ENCODE data around the gene MXRA7. TPM values are rescaled to one million over a fixed set of nuclear protein-coding genes. Genes with fewer than 3 reads are reported as not detected.
"Not testable (repeated sequence)": the region's sequence is repeated elsewhere in the genome, so short reads cannot be mapped to it uniquely, and the experiment has no call there.

The MXRA7 gene, protein sequence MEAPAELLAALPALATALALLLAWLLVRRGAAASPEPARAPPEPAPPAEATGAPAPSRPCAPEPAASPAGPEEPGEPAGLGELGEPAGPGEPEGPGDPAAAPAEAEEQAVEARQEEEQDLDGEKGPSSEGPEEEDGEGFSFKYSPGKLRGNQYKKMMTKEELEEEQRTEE
- total RNA-seq: 185 TPM

DNA sequence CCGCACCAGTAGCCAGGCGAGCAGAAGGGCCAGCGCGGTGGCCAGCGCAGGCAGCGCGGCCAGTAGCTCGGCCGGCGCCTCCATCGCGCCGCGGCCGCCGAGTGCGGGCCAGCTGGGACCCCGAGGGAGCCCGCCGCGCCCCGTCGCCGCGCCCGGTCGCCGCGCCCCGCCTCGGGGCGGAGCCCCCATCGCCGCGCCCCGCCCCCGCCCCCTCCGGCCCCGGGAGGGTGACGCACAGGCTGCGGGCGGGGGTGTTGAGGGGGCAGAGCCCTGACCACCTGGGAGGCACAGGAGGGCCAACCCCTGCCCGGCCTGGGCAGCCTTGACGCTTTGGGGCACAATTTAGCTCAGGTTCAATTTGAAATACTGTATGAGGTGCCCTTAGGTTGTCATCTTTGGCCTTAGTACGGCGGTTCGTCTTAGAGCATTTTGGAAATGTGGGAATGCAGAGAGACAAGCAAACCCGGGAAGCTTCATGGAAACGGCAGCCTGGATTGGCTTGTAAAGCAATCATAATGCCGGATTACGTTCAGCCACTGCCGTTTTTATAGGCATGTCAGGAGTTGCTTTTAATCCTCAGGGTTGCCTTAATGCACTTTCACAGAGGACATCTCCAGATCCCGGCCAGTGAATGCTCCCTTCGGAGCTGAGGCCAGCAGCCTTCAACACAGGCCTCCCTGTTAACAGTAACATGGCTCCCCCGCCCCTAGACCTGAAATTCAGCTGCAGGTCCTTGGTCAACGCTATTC, at the start of gene MXRA7:
TSS of gene MXRA7 (minus strand) at position 103 of the 749 bp plus-strand sequence. CDS start at position 84, 19 bp downstream.
- DNase-seq (ENCODE audit: low spot score) (peak; percentile 86), ATAC-seq (peak; percentile 72)
- intact Hi-C loops (cut with DNase I): no loop called here

DNA sequence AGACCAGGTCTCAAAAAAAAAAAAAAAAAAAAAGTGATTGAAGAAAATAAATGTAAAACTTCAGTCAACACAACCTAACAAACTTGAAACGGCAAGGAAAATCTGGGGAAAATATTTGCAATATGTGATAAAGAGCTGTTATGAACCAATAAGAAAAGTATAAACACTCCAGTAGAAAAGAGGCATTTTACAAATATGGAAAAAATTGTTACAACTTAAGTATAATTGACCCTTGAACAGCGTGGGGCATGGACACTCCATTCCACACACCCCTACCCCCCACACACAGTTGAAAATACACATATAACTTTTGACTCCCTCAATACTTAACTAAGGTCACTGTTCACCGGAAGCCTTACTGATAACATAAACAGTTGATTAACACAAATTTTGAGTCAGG, 47.8 kb upstream of the MXRA7 start:
- intact Hi-C loops (cut with DNase I): no loop called here
- no peak for DNase-seq (ENCODE audit: low spot score)
- ATAC-seq: no peak

DNA sequence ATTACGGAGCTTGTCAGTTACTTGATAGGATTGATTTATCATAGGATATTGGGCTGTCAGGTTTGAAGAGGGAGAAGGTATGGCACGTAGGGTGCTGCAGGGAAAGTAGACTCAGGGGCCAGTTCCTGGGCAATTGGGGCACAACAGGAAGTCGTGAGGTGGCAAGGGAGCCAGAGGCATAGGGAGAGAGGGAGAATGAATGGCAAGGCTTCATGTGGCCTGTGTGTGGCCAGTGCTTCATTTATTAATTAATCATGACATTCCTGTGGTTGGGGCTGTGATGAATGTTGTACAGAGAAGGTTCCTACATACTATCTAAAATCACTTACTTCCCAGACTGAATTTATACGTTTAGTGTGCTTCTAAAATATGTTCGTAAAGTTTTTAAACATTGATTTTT, 46.5 kb upstream of the MXRA7 start:
- intact Hi-C loops (cut with DNase I): no loop called here
- ATAC-seq (no peak), DNase-seq (ENCODE audit: low spot score) (no peak)

DNA sequence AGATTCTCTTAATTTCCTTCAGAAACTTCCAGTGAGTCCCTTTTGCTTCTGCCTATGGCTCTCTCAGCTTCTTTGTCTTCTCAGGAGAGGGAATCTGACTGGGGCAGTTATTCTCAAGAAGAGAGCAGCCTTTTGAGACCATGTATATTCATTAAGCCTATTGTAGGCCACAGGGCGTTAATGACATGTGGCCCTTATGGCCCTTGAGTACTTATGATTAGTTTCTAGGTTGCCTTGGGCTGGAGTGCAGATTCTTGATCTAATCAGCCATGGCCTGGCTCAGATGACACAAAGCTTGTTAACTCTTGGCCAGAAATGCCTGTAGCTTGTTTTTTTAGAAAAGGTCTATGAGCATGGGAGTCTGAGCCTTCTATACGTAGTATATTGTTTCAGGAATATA, 44.5 kb upstream of the MXRA7 start:
- intact Hi-C loops (cut with DNase I): no loop called here
- ATAC-seq (no peak), DNase-seq (ENCODE audit: low spot score) (no peak)

DNA sequence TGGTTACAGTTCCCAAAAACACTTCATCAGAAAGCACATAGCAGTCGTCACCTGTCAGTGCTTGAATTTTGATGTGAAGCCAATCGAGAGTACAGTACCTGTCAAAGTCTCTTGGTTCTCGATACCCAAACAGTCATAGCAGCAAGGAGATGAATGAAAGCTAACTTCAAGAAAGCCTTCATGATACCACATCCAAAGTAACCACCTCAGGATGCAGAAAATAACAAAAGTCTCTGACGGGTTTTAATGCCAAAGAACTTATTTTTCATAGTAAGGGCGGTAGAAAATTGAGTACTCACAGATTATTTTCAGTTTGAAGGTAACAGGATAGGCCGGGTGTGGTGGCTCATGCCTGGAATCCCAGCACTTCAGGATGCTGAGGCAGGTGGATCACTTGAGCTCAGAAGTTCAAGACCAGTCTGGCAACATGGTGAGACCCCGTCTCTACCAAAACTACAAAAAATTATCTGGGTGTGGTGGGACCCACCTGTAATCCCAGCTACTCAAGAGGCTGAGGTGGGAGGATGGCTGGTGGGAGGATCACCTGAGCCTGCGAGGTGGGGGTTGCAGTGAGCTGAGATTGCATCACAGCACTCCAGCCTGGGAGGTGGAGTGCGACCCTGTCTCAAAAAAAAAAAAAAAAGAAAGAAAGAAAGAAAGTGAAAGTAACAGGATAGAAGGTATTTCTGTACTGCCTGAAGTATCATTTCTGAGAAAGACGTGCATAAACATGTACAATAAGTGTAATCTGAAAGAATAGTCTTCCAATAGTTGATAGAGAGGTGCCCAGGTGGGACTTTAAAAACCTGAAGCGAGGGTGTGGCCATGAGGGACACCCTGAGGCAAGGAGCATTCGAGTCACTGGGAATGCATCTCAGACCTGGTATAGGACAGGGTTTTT, 42.5 kb upstream of the MXRA7 start:
- DNase-seq (ENCODE audit: low spot score) (no peak), ATAC-seq (no peak)
- intact Hi-C loops (cut with DNase I): no loop called here

DNA sequence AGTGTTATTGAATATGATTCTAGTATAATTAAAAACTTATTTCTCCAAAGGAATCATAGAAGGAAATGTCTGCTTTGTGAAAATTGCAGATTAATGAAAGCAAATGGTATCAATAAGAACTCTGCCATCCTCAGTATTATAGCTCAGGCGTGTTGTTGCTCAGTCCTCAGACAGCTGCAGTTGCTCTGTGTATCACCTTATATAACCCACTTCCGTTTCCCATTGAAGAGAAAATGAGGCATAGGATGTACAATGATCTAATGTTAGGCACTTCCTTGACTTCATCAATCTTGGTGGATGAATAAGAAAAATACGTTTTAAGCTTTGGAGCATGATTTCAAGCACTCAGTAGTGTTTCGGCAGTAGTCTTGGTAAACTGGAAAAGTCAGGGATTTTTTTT, 41.2 kb upstream of the MXRA7 start:
- no peak for DNase-seq (ENCODE audit: low spot score)
- intact Hi-C loops (cut with DNase I): no loop called here
- no peak for ATAC-seq

DNA sequence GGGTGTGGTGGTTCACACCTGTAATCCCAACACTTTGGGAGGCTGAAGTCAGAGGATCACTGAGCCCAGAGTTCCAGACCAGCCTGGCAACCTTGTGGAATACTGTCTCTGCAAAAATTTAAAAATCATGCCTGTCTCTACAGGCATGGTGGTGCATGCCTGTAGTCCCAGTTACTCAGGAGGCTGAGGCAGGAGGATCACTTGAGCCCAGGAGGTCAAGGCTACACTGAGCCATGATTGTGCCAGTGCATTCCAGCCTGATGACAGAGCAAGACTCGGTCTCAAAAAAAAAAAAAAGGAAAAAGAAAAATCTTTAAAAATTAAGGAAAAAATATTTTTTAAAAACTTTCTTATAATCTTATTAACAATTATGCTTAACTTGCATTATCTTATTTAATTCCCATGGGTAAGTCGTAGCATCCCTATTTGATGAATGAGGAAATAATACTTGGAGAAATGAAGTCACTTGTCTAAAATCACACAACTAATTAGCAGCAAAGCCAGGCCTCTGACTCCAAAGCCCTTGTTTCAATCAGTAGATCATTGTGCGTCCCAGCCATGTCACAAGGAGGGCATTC, 40.7 kb upstream of the MXRA7 start:
- DNase-seq (ENCODE audit: low spot score) (no peak), ATAC-seq (no peak)
- intact Hi-C loops (cut with DNase I): no loop called here

DNA sequence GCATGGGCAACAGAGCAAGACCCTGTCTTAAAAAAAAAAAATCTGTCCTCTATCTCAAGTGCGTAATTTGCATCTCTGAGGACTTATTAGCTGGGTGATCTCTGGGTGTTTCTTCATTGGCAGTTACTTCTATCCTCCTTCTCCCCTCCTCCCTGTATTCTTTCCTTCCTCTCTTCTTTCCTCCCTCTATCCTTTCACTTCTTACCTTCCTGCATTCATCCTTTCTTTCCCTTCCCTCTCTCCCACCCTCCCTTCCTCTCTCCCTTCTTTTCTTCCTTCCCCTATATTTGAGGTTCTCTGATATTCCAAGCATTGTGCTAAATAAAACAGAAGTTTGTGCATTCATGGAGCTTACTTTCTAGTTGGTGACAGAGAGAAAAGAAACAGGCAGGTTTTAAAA, 37.9 kb upstream of the MXRA7 start:
- ATAC-seq (no peak), DNase-seq (ENCODE audit: low spot score) (no peak)
- intact Hi-C loops (cut with DNase I): no loop called here

DNA sequence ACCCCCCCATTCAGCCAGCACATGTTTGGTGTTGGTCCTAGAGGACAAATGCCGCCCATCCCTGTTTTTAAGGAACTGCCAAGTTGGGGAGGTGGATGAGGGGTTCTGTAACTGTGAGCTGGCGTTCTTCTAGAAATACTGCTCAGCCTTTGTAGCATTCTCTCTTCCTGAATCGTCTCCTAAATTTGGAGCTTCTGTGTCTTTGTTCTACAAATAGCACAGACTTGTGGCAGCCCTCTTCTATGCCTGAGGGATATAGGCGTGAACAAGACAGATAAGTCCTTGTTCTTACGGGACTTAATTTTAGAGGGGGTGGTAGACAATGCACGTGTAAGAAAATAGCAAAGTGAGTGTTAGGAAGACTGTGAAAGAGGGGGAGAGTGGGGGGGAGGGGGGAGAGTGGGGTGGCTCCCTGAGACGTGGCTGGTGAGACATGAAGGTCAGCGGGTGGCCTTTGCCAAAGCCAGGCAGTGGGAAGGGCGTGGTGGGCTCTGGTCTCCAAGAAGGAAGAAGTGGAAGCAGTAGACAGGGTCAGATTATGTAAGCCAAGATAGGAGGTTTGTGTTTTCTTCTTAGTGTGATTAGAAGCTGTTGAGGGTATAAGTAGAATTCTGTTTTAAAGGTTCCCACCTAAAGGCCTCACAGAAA, 37.1 kb upstream of the MXRA7 start:
- DNase-seq (ENCODE audit: low spot score): no peak
- intact Hi-C loops (cut with DNase I): no loop called here
- no peak for ATAC-seq

DNA sequence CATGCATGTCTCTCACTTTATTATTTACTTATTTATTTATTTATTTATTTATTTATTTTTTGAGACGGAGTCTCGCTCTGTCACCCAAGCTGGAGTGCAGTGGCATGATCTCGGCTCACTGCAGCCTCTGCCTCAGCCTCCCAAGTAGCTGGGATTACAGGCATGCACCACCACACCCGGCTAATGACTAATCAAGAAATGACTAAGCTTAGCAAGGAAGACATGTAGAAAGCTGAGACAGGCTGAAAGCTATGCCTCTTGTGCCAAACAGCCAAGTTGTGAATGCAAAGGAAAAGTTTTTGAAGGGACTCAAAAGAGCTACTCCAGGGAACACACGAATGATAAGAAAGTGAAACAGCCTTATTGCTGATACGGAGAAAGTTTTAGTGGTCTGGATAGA, 35.0 kb upstream of the MXRA7 start:
- intact Hi-C loops (cut with DNase I); ATAC-seq; DNase-seq (ENCODE audit: low spot score): not testable (repeated sequence)

DNA sequence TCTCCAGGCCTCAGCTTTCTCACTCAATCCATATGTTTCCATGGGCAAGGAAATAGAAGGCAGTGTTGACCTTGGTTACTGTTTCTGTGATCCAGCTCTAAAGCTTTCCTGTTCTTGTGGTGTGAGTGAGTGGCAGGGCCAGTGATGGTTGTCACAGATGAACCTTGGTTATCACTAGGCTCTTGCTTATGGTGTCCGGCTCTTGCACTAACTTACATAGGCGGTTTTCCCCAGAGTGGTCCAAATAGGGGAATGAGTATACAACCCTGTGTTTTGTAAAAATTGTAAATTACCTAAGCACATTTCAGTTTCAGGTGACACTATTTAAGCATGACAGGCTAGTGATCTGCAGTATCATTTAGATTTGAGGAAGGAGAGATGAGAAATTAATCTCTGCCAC, 34.0 kb upstream of the MXRA7 start:
- ATAC-seq (no peak), DNase-seq (ENCODE audit: low spot score) (no peak)
- intact Hi-C loops (cut with DNase I): no loop called here

DNA sequence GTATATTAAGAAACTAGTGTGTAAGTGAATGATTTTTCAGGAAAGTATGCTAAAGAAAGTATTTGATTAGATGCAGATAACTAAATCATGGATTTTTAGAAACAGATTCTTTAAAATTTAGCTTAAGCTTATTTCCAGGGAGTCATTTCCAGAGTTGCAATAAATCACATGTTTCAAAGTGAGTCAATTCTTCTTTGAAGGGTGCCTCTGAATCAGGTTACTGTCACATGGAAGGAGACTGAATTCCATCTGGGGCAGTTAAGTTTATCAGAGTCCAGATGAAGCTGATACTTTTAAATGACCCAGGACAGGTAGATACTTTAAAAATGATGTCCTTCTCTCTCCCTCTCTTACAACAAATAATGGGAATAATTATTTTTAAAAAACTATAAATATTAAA, 32.2 kb upstream of the MXRA7 start:
- no peak for DNase-seq (ENCODE audit: low spot score)
- intact Hi-C loops (cut with DNase I): no loop called here
- no peak for ATAC-seq

DNA sequence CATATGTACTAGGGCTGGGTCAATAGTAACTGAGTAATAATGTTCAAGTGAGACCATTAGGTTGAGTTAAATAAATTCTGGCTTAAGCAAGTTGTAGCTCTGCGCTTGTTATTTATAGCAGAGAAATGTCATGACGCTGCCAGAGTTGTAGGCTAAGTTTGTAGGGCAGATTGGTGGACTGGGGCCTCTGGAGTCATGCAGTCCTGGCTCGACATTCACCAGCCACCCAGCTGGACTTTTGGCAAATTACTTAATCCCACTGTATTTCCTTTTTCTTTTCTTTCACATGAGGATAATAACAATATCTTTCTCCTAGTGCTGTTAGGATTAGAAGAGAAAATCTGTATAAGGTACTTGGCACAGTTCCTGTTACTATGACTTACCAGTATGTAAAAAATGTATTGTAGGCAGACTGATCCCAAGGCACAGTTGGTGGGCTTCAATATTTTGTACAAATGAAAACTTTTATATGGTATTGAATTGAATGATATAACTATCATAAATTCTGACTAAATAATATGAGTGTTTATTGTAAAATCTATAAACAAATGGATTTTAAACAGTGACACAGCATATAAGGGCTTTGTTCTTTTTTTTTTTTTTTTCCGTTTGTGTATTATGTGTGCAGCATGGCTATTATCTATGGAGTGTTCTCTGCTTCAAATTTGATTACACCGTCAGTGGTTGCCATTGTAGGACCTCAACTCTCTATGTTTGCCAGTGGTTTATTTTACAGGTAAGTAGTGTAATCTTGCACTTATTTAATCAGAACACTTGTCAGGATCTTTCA, 29.8 kb upstream of the MXRA7 start:
- intact Hi-C loops (cut with DNase I): no loop called here
- DNase-seq (ENCODE audit: low spot score) (no peak), ATAC-seq (no peak)

DNA sequence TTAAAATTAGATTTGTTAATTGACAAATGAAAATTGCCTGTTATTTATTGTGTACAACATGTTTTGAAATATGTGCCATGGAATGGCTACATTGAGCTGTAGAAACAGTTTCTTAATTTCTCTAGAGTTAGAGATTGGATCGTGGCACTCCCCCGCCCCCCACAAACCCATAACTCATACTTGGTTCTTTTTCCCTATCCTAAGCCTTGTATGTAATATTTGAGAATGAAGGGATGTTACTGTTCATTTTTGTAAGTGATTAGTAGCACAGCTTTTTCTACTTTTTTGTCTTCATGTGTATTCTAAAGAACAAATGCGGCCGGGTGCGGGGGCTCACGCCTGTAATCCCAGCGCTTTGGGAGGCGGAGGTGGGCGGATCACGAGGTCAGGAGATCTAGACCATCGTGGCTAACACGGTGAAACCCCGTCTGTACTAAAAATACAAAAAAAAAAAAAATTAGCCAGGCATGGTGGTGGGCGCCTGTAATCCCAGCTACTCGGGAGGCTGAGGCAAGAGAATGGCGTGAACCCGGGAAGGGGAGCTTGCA, 28.9 kb upstream of the MXRA7 start:
- intact Hi-C loops (cut with DNase I); ATAC-seq; DNase-seq (ENCODE audit: low spot score): not testable (repeated sequence)

DNA sequence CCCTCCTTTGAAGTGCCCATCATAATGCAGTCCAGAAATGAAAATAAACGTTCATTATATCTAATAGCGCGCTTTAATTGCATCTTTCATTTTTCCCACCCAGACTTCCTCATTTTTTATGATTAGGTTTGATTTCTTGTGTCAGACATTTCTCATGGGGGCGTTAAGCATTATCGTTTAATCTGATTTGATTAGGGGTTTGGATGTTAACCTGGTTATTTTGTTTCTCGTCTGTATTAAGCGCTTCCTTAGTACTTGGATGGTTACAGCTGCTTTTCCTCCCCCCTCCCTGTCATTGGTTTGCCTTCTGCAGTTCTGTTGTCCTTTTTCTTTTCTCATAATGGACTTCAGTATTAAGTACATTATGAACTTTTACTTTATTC, 27.7 kb upstream of the MXRA7 start:
- DNase-seq (ENCODE audit: low spot score) (no peak), ATAC-seq (no peak)
- intact Hi-C loops (cut with DNase I): no loop called here

DNA sequence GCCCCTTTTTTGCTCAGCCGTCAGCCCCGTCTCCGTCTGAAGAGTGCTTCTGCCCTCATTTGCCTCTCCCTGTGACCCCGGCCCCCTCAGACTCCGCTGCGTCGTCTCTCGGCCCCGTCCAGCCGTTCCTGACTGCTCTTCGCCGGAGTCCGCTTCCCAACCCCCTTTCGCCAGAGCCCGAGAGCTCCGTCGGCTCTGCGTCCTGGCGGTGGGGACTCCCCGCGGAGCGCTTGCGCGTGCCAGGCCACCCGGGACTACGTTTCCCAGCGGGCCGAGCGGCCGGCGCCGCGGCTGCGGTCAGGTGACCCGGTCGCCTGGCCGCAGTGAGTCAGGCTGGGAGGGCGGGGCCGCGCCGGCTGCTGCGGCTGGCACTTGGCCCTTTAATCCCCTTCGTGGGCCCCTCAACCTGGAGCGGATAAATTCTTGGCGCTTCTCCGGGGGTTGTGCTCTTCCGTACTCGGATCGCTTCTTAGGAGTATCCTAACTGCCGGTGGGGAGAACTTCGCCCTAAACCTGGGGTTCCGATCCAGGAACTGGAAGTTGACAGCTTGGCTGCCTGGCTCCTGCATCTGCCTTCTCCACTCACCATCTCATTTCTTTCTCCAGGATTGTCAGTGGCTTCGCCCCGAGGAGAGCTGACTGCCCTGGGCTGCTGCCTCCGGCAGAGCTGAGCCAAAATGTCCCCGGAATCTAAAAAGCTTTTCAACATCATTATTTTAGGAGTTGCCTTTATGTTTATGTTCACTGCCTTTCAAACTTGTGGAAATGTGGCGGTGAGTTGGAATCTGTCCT, 27.1 kb upstream of the MXRA7 start, which contains the start of gene MFSD11:
TSS of gene MFSD11 (plus strand) at position 444 of the 792 bp plus-strand sequence. CDS start at position 678, 234 bp downstream.
- DNase-seq (ENCODE audit: low spot score) (peak; percentile 95), ATAC-seq (peak; percentile 91)
- intact Hi-C loops (cut with DNase I): no loop called here

DNA sequence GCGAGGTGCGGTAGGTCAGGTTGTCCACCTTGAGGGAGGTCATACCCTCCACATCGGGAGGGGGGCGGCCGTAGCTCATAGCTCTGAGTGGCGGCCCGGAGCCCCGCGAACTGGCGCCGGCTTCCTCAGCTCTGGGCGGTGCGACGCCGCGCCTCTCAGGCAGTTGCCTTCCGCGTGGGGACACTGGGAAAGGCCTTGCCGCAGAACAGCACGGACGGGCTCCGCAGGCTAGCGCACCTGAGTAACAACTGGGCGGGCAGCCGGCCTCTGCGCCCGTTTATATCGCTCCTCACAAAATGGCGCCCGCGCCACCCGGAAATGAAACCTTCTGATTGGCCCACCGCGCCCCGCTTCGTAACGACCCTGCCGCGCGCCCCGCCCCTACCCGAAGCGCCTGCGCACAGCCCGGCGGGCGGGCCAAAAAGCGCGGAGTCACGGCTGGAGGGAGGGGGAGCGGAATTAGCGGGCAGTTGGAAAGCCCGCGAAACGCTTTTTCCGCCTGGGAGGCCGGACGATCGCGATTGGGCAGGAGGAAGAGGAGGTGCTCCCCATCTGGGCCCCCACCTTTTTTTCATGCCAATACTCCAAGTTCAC, 26.4 kb upstream of the MXRA7 start, which contains the start of gene SRSF2:
TSS of gene SRSF2 (minus strand) at position 250 of the 594 bp plus-strand sequence. CDS start at position 79, 171 bp downstream.
- ATAC-seq (peak; percentile 97), DNase-seq (ENCODE audit: low spot score) (peak; percentile 99)
- intact Hi-C loops (cut with DNase I): no loop called here

Measured in sciatic nerve (tissue), 2 donors.